Sigmoid colon (tissue), 7 donors: ENCODE data around the gene MAD1L1. TPM values are rescaled to one million over a fixed set of nuclear protein-coding genes. Genes with fewer than 3 reads are reported as not detected.

Source experiments
- DNase-seq: peaks from one replicate; pipeline ENCODE4 v3.0.0-alpha.2; 2019
- H3K27ac ChIP-seq, 4 donors: fragments of 200-600 bp; sonication (generic); one replicate each; pipeline ENCODE4 v1.5.1; 2016 to 2019; ENCODE audit warnings: mild to moderate bottlenecking in 1 of 4
- H3K27me3 ChIP-seq, 3 donors: fragments of 200-600 bp; sonication (generic); one replicate each; pipeline ENCODE4 v1.5.1; 2019; ENCODE audit warnings: mild to moderate bottlenecking in 1 of 3
- H3K36me3 ChIP-seq, 4 donors: fragments of 200-600 bp; sonication (generic); one replicate each; pipeline ENCODE4 v1.5.1; 2016 to 2019
- H3K4me1 ChIP-seq, 4 donors: fragments of 200-600 bp; sonication (generic); one replicate each; pipeline ENCODE4 v1.5.1; 2017 to 2019
- H3K4me3 ChIP-seq, 4 donors: fragments of 200-600 bp; sonication (generic); one replicate each; pipeline ENCODE4 v1.5.1; 2017 to 2019; ENCODE audit warnings: mild to moderate bottlenecking in 2 of 4, moderate library complexity in 1 of 4
- H3K9me3 ChIP-seq, 4 donors: fragments of 200-600 bp in 3 of 4; sonication (generic) in 3 of 4; one replicate each; pipeline versions ENCODE4 v1.5.1 to v1.6.1; 2013 to 2019
- EP300 ChIP-seq, 4 donors: sonication (generic); formaldehyde crosslinking; IDR thresholded peaks; one replicate each; pipeline ENCODE4 v1.6.1; 2017; ENCODE audit warnings: antibody characterized with exemption in 4 of 4
- POLR2A ChIP-seq, 2 donors: fragments of 450-650 bp; IDR thresholded peaks; one replicate each; pipeline ENCODE4 v1.6.1; 2016; ENCODE audit warnings: antibody characterized with exemption in 2 of 2, mild to moderate bottlenecking in 2 of 2, moderate library complexity in 2 of 2
- POLR2AphosphoS5 ChIP-seq, 4 donors: sonication (generic); formaldehyde crosslinking; IDR thresholded peaks; one replicate each; pipeline ENCODE4 v1.6.1; 2017; ENCODE audit warnings: antibody characterized with exemption in 4 of 4
- WGBS, 2 donors: extraction: QIAGEN DNeasy Blood & Tissue Kit; methylation state at CpG; one replicate each; pipeline ENCODE4 v1.1.7; 2013; 5-methylcytosine and 5-hydroxymethylcytosine counted together
- intact Hi-C: fragments of 100-400 bp; cut with DNase I; formaldehyde crosslinking; loops from one replicate; pipeline ENCODE4 v1.15.1; 2023
- polyA plus RNA-seq, 3 donors: library from polyadenylated mRNA; stranded (reverse); fragments of 200-250 nt; gene quantifications; one replicate each; pipeline ENCODE4 v1.2.3, GENCODE V29; 2013
- total RNA-seq, 4 donors: library from RNA; depleted of rRNA; stranded (reverse); fragments of >200 nt; gene quantifications; one replicate each; pipeline ENCODE4 v1.1.0, GENCODE V29; 2016
- TF ChIP-seq, protein P1 (sequence below), 4 experiments: fragments of 450-650 bp in 3 of 4; fragments of 200-600 bp in 1 of 4; IDR thresholded peaks; one replicate each; pipeline ENCODE4 v1.5.1; 2016 to 2019; ENCODE audit warnings: antibody characterized with exemption in 4 of 4, mild to moderate bottlenecking in 3 of 4, moderate library complexity in 2 of 4
- donor health status: healthy with polysubstance abuse.
- donor health status: Bipolar disorder and iron deficiency.
- donor health status: healthy.

MAD1L1 gene
- total and polyA plus RNA-seq, 7 donors, result 10.2 to 38.4 (median 20.6) TPM

DNA sequence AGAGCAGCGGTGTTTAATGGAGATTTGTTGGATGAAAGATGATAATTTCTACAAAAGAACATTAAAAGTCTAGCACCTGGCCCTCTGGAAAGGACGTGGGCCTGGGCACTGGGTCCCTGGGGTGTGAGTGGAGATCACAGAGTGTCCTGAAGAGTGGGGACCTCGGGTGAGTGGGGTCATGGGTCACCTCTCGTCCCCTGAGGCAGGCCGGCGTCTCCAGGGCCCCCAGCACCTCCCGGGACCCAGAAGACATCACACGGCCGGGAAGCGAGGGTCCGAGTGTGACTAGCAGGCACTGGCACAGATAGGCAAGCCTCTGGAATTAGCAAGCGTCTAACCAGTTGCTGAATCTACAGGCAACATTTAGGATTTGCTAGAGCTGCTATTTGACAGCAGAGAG is 257.2 kb downstream of the MAD1L1 start:
- H3K9me3 ChIP-seq, result no peaks in the 10 kb centered on the region
- DNase-seq, result no peak
- no peaks in the 10 kb centered on the region for H3K4me1 ChIP-seq
- TF ChIP-seq, protein P1, sequence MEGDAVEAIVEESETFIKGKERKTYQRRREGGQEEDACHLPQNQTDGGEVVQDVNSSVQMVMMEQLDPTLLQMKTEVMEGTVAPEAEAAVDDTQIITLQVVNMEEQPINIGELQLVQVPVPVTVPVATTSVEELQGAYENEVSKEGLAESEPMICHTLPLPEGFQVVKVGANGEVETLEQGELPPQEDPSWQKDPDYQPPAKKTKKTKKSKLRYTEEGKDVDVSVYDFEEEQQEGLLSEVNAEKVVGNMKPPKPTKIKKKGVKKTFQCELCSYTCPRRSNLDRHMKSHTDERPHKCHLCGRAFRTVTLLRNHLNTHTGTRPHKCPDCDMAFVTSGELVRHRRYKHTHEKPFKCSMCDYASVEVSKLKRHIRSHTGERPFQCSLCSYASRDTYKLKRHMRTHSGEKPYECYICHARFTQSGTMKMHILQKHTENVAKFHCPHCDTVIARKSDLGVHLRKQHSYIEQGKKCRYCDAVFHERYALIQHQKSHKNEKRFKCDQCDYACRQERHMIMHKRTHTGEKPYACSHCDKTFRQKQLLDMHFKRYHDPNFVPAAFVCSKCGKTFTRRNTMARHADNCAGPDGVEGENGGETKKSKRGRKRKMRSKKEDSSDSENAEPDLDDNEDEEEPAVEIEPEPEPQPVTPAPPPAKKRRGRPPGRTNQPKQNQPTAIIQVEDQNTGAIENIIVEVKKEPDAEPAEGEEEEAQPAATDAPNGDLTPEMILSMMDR (IDR thresholded peaks at IDR 0.05), result no peak
- TF ChIP-seq EP300 (IDR thresholded peaks at IDR 0.05) (no peak), POLR2AphosphoS5 (IDR thresholded peaks at IDR 0.05) (no peak), POLR2A (IDR thresholded peaks at IDR 0.05) (no peak)
- intact Hi-C loops, result no loop called here
- no peak overlapping the region for H3K27ac ChIP-seq
- 91 to 94% methylated on average over 12 of the region's 12 CpGs for WGBS, 2 donors
- no peaks in the 10 kb centered on the region for H3K27me3 ChIP-seq
- H3K4me3 ChIP-seq, result no peak overlapping the region
- H3K36me3 ChIP-seq, result peaks cover 0 to 18% (median 0%) of the 10 kb centered on the region in 4 donors

DNA sequence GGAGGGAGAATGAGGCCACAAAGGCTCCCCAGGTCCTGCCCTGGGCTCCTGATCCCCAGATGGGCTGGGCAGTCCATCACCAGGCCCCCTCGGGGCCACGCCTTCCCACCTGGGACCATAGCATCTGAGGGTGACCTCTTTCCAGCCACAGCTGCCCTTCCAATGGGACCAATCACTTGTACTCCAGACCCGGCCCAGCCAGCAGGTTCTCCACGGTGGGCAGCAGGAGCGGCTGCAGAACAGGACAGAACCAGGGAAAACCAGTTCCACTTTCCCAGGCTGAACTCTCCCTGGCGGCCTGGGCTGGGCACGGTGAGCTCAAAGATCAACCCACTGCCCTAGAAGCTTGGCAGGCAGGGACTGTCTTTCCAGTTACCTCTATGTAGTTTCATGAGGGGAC is 257.6 kb downstream of the MAD1L1 start:
- peaks cover 0 to 18% (median 0%) of the 10 kb centered on the region in 4 donors for H3K36me3 ChIP-seq
- intact Hi-C loops, result no loop called here
- no peak overlapping the region for H3K27ac ChIP-seq
- no peak overlapping the region for H3K4me3 ChIP-seq
- 63 to 86% methylated on average over 7 of the region's 7 CpGs for WGBS, 2 donors
- TF ChIP-seq POLR2A (IDR thresholded peaks at IDR 0.05) (no peak), POLR2AphosphoS5 (IDR thresholded peaks at IDR 0.05) (no peak), EP300 (IDR thresholded peaks at IDR 0.05) (no peak)
- TF ChIP-seq, protein P1 (IDR thresholded peaks at IDR 0.05), result no peak
- no peak for DNase-seq
- H3K9me3 ChIP-seq, result no peaks in the 10 kb centered on the region
- H3K27me3 ChIP-seq, result no peaks in the 10 kb centered on the region
- H3K4me1 ChIP-seq, result no peaks in the 10 kb centered on the region

DNA sequence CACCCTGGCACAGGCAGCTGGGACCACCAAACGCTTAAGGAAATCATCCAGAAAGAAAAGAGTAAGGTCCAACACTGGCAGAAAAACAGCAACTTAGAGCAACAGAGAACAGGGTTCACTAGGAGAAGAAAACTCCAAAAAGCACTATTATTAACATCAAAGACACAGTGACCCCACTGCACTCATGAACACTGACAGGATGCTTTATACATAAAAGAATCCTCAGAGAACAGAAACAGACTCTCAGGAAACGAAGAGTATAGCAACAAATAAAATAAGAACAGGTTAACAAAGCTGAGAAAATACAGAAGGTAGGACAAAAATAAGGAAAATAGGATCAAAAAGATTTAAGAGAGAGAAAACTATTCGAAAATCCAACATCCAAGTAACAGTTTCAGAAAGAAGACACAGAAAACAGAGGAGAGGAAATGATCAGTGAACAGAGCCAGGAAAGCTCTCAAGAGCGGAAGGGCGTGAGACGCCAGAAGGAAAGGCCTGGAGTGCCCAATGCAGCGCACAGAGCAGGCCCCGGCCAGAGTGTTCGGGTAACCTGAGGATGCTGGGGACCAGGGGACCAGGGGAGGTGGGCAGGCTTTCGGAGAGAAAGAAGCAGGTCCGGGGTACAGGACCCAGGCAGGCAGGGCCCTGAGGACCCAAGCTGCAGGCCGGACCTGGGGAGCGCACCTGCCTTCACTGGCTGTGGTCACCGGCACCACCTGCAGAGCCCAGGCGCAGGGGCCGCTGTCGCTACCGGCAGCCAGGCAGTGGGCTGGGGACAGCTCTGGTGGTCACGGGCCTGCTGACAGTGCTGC is 258.2 kb downstream of the MAD1L1 start:
- no peak overlapping the region for H3K4me3 ChIP-seq
- H3K36me3 ChIP-seq, result peaks cover 0 to 18% (median 0%) of the 10 kb centered on the region in 4 donors
- 84 to 91% methylated on average over 19 of the region's 19 CpGs for WGBS, 2 donors
- no peak overlapping the region for H3K27ac ChIP-seq
- intact Hi-C loops, result no loop called here
- no peak for DNase-seq
- no peaks in the 10 kb centered on the region for H3K4me1 ChIP-seq
- no peak for TF ChIP-seq POLR2AphosphoS5 (IDR thresholded peaks at IDR 0.05)
- TF ChIP-seq EP300 (IDR thresholded peaks at IDR 0.05), result no peak
- TF ChIP-seq, protein P1 (IDR thresholded peaks at IDR 0.05), result no peak
- no peak for TF ChIP-seq POLR2A (IDR thresholded peaks at IDR 0.05)
- no peaks in the 10 kb centered on the region for H3K27me3 ChIP-seq
- H3K9me3 ChIP-seq, result no peaks in the 10 kb centered on the region

DNA sequence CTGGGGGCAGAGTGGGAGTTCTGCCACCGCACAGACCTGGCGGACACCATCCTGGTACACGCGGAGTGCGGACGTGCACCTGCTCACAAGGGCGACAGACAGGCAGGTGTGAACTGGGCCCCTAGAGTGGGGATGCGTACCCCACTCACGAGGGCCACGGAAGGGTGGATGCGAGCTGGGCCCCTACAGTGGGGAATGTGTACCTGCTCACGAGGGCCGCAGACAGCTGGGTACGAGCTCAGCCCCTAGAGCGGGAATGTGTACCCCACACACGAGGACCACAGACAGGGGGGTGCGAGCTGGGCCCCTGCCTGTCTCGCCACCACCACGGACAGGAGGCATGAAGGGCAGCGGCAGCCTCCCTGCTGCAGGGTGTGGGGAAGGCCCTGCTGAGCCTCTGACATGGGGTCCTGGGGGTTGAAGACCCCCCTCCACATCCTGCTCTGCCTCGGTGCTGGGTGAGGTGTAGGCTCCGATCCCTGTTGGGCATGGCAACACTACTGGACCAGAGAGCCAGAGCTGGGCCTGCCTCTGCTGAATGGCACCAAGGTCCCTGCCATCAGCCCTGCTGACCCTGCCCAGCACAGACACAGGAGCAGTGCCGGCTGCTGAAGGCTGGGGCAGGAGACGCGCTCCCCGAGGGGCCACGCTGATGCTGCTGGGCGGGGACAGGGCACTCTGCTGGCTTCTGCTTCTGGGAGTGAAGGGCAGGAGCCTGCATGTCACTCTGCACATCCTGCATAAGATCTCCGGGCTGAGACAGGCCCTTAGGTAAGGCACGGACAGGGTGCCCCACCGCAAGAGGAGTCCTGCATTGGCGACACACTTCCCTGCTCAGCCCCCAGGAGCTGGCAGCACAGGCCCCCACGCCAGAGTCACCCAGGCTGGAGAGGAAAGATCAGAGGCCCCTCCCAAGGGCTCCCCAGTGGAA is 259.2 kb downstream of the MAD1L1 start:
- Histone ChIP-seq H3K4me1 (no peaks in the 10 kb centered on the region), H3K4me3 (no peak overlapping the region), H3K27me3 (no peaks in the 10 kb centered on the region), H3K9me3 (no peaks in the 10 kb centered on the region), H3K27ac (no peak overlapping the region), H3K36me3 (peaks cover 0 to 18% (median 0%) of the 10 kb centered on the region in 4 donors)
- DNase-seq, result no peak
- intact Hi-C loops, result no loop called here
- 92 to 93% methylated on average over 33 of the region's 33 CpGs for WGBS, 2 donors
- TF ChIP-seq EP300 (IDR thresholded peaks at IDR 0.05) (no peak), POLR2AphosphoS5 (IDR thresholded peaks at IDR 0.05) (no peak), POLR2A (IDR thresholded peaks at IDR 0.05) (no peak)
- TF ChIP-seq, protein P1 (IDR thresholded peaks at IDR 0.05), result no peak
